Suprapubic skin (tissue), 4 donors: ENCODE data around the gene CUL5.

Source experiments
- CTCF ChIP-seq, 2 donors: fragments of 200-600 bp in 1 of 2; fragments of 450-650 bp in 1 of 2; sonication (generic) in 1 of 2; IDR thresholded peaks; one replicate each; pipeline ENCODE4 v1.5.1; 2016 to 2019; ENCODE audit warnings: antibody characterized with exemption in 2 of 2, mild to moderate bottlenecking in 1 of 2, moderate library complexity in 1 of 2
- EP300 ChIP-seq: sonication (generic); formaldehyde crosslinking; IDR thresholded peaks from one replicate; pipeline ENCODE4 v1.6.1; 2017; ENCODE audit warnings: antibody characterized with exemption
- POLR2A ChIP-seq, 2 donors: fragments of 450-650 bp; IDR thresholded peaks; one replicate each; pipeline ENCODE4 v1.6.1; 2017; ENCODE audit warnings: antibody characterized with exemption in 2 of 2, mild to moderate bottlenecking in 2 of 2, moderate library complexity in 2 of 2
- POLR2AphosphoS5 ChIP-seq, 3 donors: sonication (generic); formaldehyde crosslinking; IDR thresholded peaks; one replicate each; pipeline ENCODE4 v1.6.1; 2017; ENCODE audit warnings: antibody characterized with exemption in 3 of 3

GRCh38 chr11:107973641-107974040, 35.1 kb upstream of the CUL5 start:
- TF ChIP-seq CTCF (IDR thresholded peaks at IDR 0.05): no peak
- TF ChIP-seq POLR2A (IDR thresholded peaks at IDR 0.05): no peak
- TF ChIP-seq EP300: no peak
- TF ChIP-seq POLR2AphosphoS5 (IDR thresholded peaks at IDR 0.05): no peak
